Measurements from ENCODE around the gene EXOSC7. TPM values are rescaled to one million over a fixed set of nuclear protein-coding genes. Genes with fewer than 3 reads are reported as not detected.

The EXOSC7 gene
- total RNA-seq, 1 experiment from 2014 or later: 88.7 TPM

DNA sequence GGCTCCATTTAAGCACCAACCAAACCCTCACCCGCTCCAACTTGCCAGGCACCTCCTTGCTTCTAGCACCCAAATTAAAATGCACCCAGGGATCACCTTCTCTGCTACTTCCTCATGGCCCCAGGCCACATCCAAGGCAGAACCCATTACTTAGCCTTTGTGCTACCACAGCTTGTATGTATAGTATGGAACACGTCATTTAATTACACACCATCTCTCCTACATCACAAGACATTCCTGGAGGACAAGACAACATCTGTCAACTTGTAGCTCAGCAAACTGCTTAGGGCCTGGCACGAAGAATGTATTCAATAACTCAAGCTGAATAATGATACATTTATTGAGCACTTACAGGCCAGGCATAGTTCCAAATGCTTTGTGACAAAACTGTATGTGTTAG, 23.4 kb upstream of the EXOSC7 start:
- H3K4me1 Mint-ChIP-seq: peaks cover 7 to 10% of the 10 kb centered on the region in 2 experiments
- H3K27me3 ChIP-seq (ENCODE audit: insufficient read depth, low read length): no peaks in the 10 kb centered on the region
- H3K23ac ChIP-seq (ENCODE audit: insufficient read length, low read depth, low read length): no peak overlapping the region
- no peak overlapping the region for H3K27ac ChIP-seq (ENCODE audit: insufficient read length, low read depth, low read length)
- no peaks in the 10 kb centered on the region for H3K9me3 ChIP-seq (ENCODE audit: control insufficient read depth, low read depth, low read length)
- H2AK5ac ChIP-seq (ENCODE audit: insufficient read length, low read length): no peak overlapping the region
- H3K4me3 Mint-ChIP-seq: no peak overlapping the region
- no peaks in the 10 kb centered on the region for H4K20me1 ChIP-seq (ENCODE audit: control insufficient read depth, insufficient read depth, insufficient read length)
- no peak overlapping the region for H3K4me2 ChIP-seq (ENCODE audit: insufficient read depth, insufficient read length, low read length)
- no peak overlapping the region for H3T11ph ChIP-seq (ENCODE audit: low read length)
- H2AFZ ChIP-seq (ENCODE audit: low read length): no peak overlapping the region
- H3K23me2 ChIP-seq (ENCODE audit: insufficient read length, low read depth, low read length, poor library complexity, severe bottlenecking): no peaks in the 10 kb centered on the region
- H4K8ac ChIP-seq (replicated peaks; ENCODE audit: insufficient read length, low read depth, low read length): no peak overlapping the region
- H3K14ac ChIP-seq (ENCODE audit: insufficient read depth, low read length): no peak overlapping the region
- H3K18ac ChIP-seq (ENCODE audit: insufficient read length, low read depth, low read length): no peak overlapping the region
- TF ChIP-seq, protein P1, sequence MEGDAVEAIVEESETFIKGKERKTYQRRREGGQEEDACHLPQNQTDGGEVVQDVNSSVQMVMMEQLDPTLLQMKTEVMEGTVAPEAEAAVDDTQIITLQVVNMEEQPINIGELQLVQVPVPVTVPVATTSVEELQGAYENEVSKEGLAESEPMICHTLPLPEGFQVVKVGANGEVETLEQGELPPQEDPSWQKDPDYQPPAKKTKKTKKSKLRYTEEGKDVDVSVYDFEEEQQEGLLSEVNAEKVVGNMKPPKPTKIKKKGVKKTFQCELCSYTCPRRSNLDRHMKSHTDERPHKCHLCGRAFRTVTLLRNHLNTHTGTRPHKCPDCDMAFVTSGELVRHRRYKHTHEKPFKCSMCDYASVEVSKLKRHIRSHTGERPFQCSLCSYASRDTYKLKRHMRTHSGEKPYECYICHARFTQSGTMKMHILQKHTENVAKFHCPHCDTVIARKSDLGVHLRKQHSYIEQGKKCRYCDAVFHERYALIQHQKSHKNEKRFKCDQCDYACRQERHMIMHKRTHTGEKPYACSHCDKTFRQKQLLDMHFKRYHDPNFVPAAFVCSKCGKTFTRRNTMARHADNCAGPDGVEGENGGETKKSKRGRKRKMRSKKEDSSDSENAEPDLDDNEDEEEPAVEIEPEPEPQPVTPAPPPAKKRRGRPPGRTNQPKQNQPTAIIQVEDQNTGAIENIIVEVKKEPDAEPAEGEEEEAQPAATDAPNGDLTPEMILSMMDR (conservative IDR thresholded peaks at IDR 0.05): no peak
- H2BK12ac ChIP-seq (ENCODE audit: insufficient read length, low read depth, low read length): no peak overlapping the region
- no peak overlapping the region for H2BK5ac ChIP-seq (ENCODE audit: insufficient read length, low read length)
- peaks cover 3% of the 10 kb centered on the region; the same call in 1 of the 2 replicates for H3K4me1 ChIP-seq (ENCODE audit: insufficient read depth, low read length)
- DNase-seq: no peak
- no peaks in the 10 kb centered on the region; the same call in 1 of the 2 replicates for H3K79me2 ChIP-seq (ENCODE audit: insufficient read depth, low read length)
- no peak overlapping the region for H4K91ac ChIP-seq (ENCODE audit: insufficient read length, low read depth, low read length)
- no peak overlapping the region for H2BK20ac ChIP-seq (ENCODE audit: low read depth, low read length, poor library complexity, severe bottlenecking)
- no peak overlapping the region for H3K9ac ChIP-seq (ENCODE audit: extremely low read depth, insufficient read length, low read length)
- H3K27ac Mint-ChIP-seq: no peak overlapping the region; a peak in 2 of 7 replicates
- no peaks in the 10 kb centered on the region for H3K79me1 ChIP-seq (ENCODE audit: insufficient read depth, low read depth, low read length, poor library complexity, severe bottlenecking)
- H3K56ac ChIP-seq (ENCODE audit: insufficient read length, low read depth, low read length): no peak overlapping the region
- H3K9me3 Mint-ChIP-seq: no peaks in the 10 kb centered on the region
- H3K36me3 Mint-ChIP-seq (ENCODE audit: insufficient read depth in 1 of 3, low read depth in 3 of 3): peaks cover 2 to 17% (median 7%) of the 10 kb centered on the region in 3 experiments; a peak in 6 of 7 replicates
- WGBS (ENCODE audit: extremely low coverage, insufficient read length, low lambda C conversion rate): no CpG with 5 or more reads among the region's 3 CpGs
- no peak overlapping the region for H2BK15ac ChIP-seq (ENCODE audit: low read depth, low read length)
- H2BK120ac ChIP-seq (ENCODE audit: low read depth, low read length, poor library complexity, severe bottlenecking): no peak overlapping the region
- no peak overlapping the region for H4K5ac ChIP-seq (ENCODE audit: insufficient read length, low read depth, low read length)
- H3K27me3 Mint-ChIP-seq (ENCODE audit: low read depth): no peaks in the 10 kb centered on the region
- no peak overlapping the region for H3K4ac ChIP-seq (ENCODE audit: low read depth, low read length)
